ENCODE results near the gene ANGPT4.
"Not testable (repeated sequence)": the region's sequence is repeated elsewhere in the genome, so short reads cannot be mapped to it uniquely, and the experiment has no call there.

ANGPT4 gene

GRCh38 chr20:904039-904545 is 12.0 kb downstream of the ANGPT4 start:
- no peak for DNase-seq

- DNase-seq, result not testable (repeated sequence)
Measured at GRCh38 chr20:897436-897835, 18.7 kb downstream of the ANGPT4 start.

GRCh38 chr20:896501-897025 is 19.6 kb downstream of the ANGPT4 start:
- no peak for DNase-seq

GRCh38 chr20:892371-892770 is 23.8 kb downstream of the ANGPT4 start:
- DNase-seq, result not testable (repeated sequence)

- no peak for DNase-seq
Measured at GRCh38 chr20:891706-892080, 24.4 kb downstream of the ANGPT4 start.

GRCh38 chr20:891058-891705 is 25.0 kb downstream of the ANGPT4 start:
- DNase-seq, result no peak

GRCh38 chr20:890666-891057 is 25.5 kb downstream of the ANGPT4 start:
- no peak for DNase-seq

- DNase-seq, result no peak
Measured at GRCh38 chr20:889932-890463, 26.1 kb downstream of the ANGPT4 start.

- no peak for DNase-seq
Measured at GRCh38 chr20:889106-889505, 27.0 kb downstream of the ANGPT4 start.

- no peak for DNase-seq
Measured at GRCh38 chr20:888057-888456, 28.1 kb downstream of the ANGPT4 start.

- DNase-seq, result no peak
Measured at GRCh38 chr20:887137-887536, 29.0 kb downstream of the ANGPT4 start.

GRCh38 chr20:884983-885952 is 30.9 kb downstream of the ANGPT4 start:
- no peak for DNase-seq

GRCh38 chr20:881783-882144 is 34.4 kb downstream of the ANGPT4 start:
- no peak for DNase-seq

- DNase-seq, result no peak
Measured at GRCh38 chr20:881051-881782, 34.9 kb downstream of the ANGPT4 start.

GRCh38 chr20:879626-880025 is 36.5 kb downstream of the ANGPT4 start:
- DNase-seq, result no peak

- no peak for DNase-seq
Measured at GRCh38 chr20:878511-879307, 37.4 kb downstream of the ANGPT4 start.

- no peak for DNase-seq
Measured at GRCh38 chr20:877814-878213, 38.3 kb downstream of the ANGPT4 start.

- DNase-seq, result no peak
Measured at GRCh38 chr20:875115-875514, 41.0 kb downstream of the ANGPT4 start.

- DNase-seq, result no peak
Measured at GRCh38 chr20:873875-874607, 42.1 kb downstream of the ANGPT4 start.

- no peak for DNase-seq
Measured at GRCh38 chr20:872855-873520, 43.1 kb downstream of the ANGPT4 start.

- no peak for DNase-seq
Measured at GRCh38 chr20:871948-872347, 44.2 kb downstream of the ANGPT4 start.
